HG02870 (cell line): Measurements from ENCODE around the gene FAF2.
"Not testable (repeated sequence)": the region's sequence is repeated elsewhere in the genome, so short reads cannot be mapped to it uniquely, and the experiment has no call there.

Source experiments
- ATAC-seq: cut with Tn5 transposase; IDR thresholded peaks from one replicate; pipeline ENCODE4 v1.9.1; 2021; ENCODE audit warnings: mild to moderate bottlenecking, moderate library complexity; ENCODE audit not compliant: unreplicated experiment

FAF2 gene

GRCh38 chr5:176454724-176455394 lies 6.7 kb downstream of the FAF2 start:
- ATAC-seq = no peak

- no peak for ATAC-seq
These were observed 10.8 kb downstream of the FAF2 start for GRCh38 chr5:176458904-176459561.

- ATAC-seq = no peak
These were observed 13.2 kb downstream of the FAF2 start for GRCh38 chr5:176461349-176461748.

GRCh38 chr5:176463113-176463764 lies 15.1 kb downstream of the FAF2 start:
- no peak for ATAC-seq

GRCh38 chr5:176466245-176466871 lies 18.2 kb downstream of the FAF2 start:
- no peak for ATAC-seq

GRCh38 chr5:176469296-176469695 lies 21.1 kb downstream of the FAF2 start:
- ATAC-seq = no peak

GRCh38 chr5:176470539-176470938 lies 22.4 kb downstream of the FAF2 start:
- ATAC-seq = no peak

- no peak for ATAC-seq
These were observed 22.9 kb downstream of the FAF2 start for GRCh38 chr5:176471098-176471497.

GRCh38 chr5:176473335-176474006 lies 25.3 kb downstream of the FAF2 start:
- ATAC-seq = no peak

- no peak for ATAC-seq
These were observed 26.3 kb downstream of the FAF2 start for GRCh38 chr5:176474476-176474875.

GRCh38 chr5:176481711-176482110 lies 33.5 kb downstream of the FAF2 start:
- ATAC-seq = no peak

GRCh38 chr5:176485176-176485575 lies 37.0 kb downstream of the FAF2 start:
- no peak for ATAC-seq

- no peak for ATAC-seq
These were observed 38.1 kb downstream of the FAF2 start for GRCh38 chr5:176486189-176486757.

- not testable (repeated sequence) for ATAC-seq
These were observed 39.0 kb downstream of the FAF2 start for GRCh38 chr5:176487160-176487559.

- ATAC-seq = no peak
These were observed 40.9 kb downstream of the FAF2 start for GRCh38 chr5:176489077-176489476.

- no peak for ATAC-seq
These were observed 42.1 kb downstream of the FAF2 start for GRCh38 chr5:176490301-176490700.

GRCh38 chr5:176491101-176491502 lies 42.9 kb downstream of the FAF2 start:
- no peak for ATAC-seq

- ATAC-seq = no peak
These were observed 43.7 kb downstream of the FAF2 start for GRCh38 chr5:176491901-176492300.

GRCh38 chr5:176492431-176492830 lies 44.2 kb downstream of the FAF2 start:
- no peak for ATAC-seq

GRCh38 chr5:176497852-176498251 lies 49.7 kb downstream of the FAF2 start:
- ATAC-seq = no peak

- ATAC-seq = no peak
These were observed 51.1 kb downstream of the FAF2 start for GRCh38 chr5:176499273-176499672.
